ENCODE results near the gene ASTE1.
"Not testable (repeated sequence)": the region's sequence is repeated elsewhere in the genome, so short reads cannot be mapped to it uniquely, and the experiment has no call there.

The ASTE1 gene

GRCh38 chr3:131050001-131050400 is 23.4 kb upstream of the ASTE1 start:
- no peak for TF ChIP-seq ARNTL (CRISPR knock-in tag; IDR thresholded peaks at IDR 0.05; ENCODE audit: borderline replicate concordance, low read depth)
- ATAC-seq: no peak

- TF ChIP-seq OSR1 (CRISPR knock-in tag; IDR thresholded peaks at IDR 0.05) (no peak), POU6F1 (CRISPR knock-in tag; IDR thresholded peaks at IDR 0.05; ENCODE audit: borderline replicate concordance, low read depth) (no peak), ZNF8 (CRISPR knock-in tag; IDR thresholded peaks at IDR 0.05) (no peak), CREB5 (CRISPR knock-in tag; IDR thresholded peaks at IDR 0.05; ENCODE audit: low read depth) (no peak), RARB (CRISPR knock-in tag; IDR thresholded peaks at IDR 0.05) (no peak), SNAI2 (CRISPR knock-in tag; IDR thresholded peaks at IDR 0.05) (no peak), GLIS3 (CRISPR knock-in tag; IDR thresholded peaks at IDR 0.05) (no peak), PPARA (CRISPR knock-in tag; IDR thresholded peaks at IDR 0.05; ENCODE audit: borderline replicate concordance) (no peak), ARNTL (CRISPR knock-in tag; IDR thresholded peaks at IDR 0.05; ENCODE audit: borderline replicate concordance, low read depth) (no peak), TSHZ2 (CRISPR knock-in tag; IDR thresholded peaks at IDR 0.05) (no peak), TOX (CRISPR knock-in tag; IDR thresholded peaks at IDR 0.05; ENCODE audit: borderline replicate concordance) (no peak), ZFP30 (CRISPR knock-in tag; IDR thresholded peaks at IDR 0.05) (no peak)
- ATAC-seq: no peak
These were observed 21.4 kb upstream of the ASTE1 start for GRCh38 chr3:131048030-131048429.

- TF ChIP-seq ESRRG (CRISPR knock-in tag; IDR thresholded peaks at IDR 0.05) (no peak), ZNF8 (CRISPR knock-in tag; IDR thresholded peaks at IDR 0.05) (no peak), BACH2 (CRISPR knock-in tag; IDR thresholded peaks at IDR 0.05; ENCODE audit: borderline replicate concordance) (no peak), TOX (CRISPR knock-in tag; IDR thresholded peaks at IDR 0.05; ENCODE audit: borderline replicate concordance) (no peak), PATZ1 (CRISPR knock-in tag; IDR thresholded peaks at IDR 0.05; ENCODE audit: borderline replicate concordance) (no peak), ISL1 (CRISPR knock-in tag; IDR thresholded peaks at IDR 0.05) (no peak), ZFP30 (CRISPR knock-in tag; IDR thresholded peaks at IDR 0.05) (no peak), OSR1 (CRISPR knock-in tag; IDR thresholded peaks at IDR 0.05) (no peak), ARNTL (CRISPR knock-in tag; IDR thresholded peaks at IDR 0.05; ENCODE audit: borderline replicate concordance, low read depth) (no peak), RARB (CRISPR knock-in tag; IDR thresholded peaks at IDR 0.05) (no peak), CSRNP3 (CRISPR knock-in tag; IDR thresholded peaks at IDR 0.05) (no peak), CSDC2 (CRISPR knock-in tag; IDR thresholded peaks at IDR 0.05) (no peak)
These were observed 21.0 kb upstream of the ASTE1 start for GRCh38 chr3:131047582-131047981.

GRCh38 chr3:131042271-131042985 is 15.8 kb upstream of the ASTE1 start:
- ATAC-seq: not testable (repeated sequence)

More at GRCh38 chr3:131047582-131047981, 21.0 kb upstream of the ASTE1 start:
- ATAC-seq: no peak
